Muscle layer of duodenum (tissue), 2 donors: ENCODE data around the gene RASSF5.
A peak's percentile ranks its signal among the peaks of the same experiment; 100 is the strongest.

Experiments
- H3K27ac ChIP-seq: one replicate; pipeline ENCODE4 v1.7.0; 2013; ENCODE audit warnings: mild to moderate bottlenecking, low read length
- H3K27me3 ChIP-seq: one replicate; pipeline ENCODE4 v1.7.0; 2013; ENCODE audit warnings: low read depth, mild to moderate bottlenecking, control low read depth, low read length
- H3K36me3 ChIP-seq, 2 donors: one replicate each; pipeline ENCODE4 v1.7.0; 2013; ENCODE audit warnings: low read length in 2 of 2, control low read depth in 1 of 2, mild to moderate bottlenecking in 1 of 2; ENCODE audit not compliant: insufficient read depth in 2 of 2, control insufficient read depth in 1 of 2
- H3K4me1 ChIP-seq, 2 donors: one replicate each; pipeline ENCODE4 v1.7.0; 2013; ENCODE audit warnings: low read length in 2 of 2, mild to moderate bottlenecking in 2 of 2, control low read depth in 1 of 2, moderate library complexity in 1 of 2; ENCODE audit not compliant: insufficient read depth in 2 of 2, control insufficient read depth in 1 of 2
- H3K4me3 ChIP-seq, 2 donors: one replicate each; pipeline ENCODE4 v1.7.0; 2013; ENCODE audit warnings: low read length in 2 of 2, low read depth in 1 of 2, mild to moderate bottlenecking in 1 of 2
- H3K9me3 ChIP-seq, 2 donors: one replicate each; pipeline ENCODE4 v1.7.0; 2013; ENCODE audit warnings: low read length in 2 of 2, control low read depth in 1 of 2, mild to moderate bottlenecking in 1 of 2; ENCODE audit not compliant: control insufficient read depth in 1 of 2
- donor health status: healthy.

Gene RASSF5

DNA sequence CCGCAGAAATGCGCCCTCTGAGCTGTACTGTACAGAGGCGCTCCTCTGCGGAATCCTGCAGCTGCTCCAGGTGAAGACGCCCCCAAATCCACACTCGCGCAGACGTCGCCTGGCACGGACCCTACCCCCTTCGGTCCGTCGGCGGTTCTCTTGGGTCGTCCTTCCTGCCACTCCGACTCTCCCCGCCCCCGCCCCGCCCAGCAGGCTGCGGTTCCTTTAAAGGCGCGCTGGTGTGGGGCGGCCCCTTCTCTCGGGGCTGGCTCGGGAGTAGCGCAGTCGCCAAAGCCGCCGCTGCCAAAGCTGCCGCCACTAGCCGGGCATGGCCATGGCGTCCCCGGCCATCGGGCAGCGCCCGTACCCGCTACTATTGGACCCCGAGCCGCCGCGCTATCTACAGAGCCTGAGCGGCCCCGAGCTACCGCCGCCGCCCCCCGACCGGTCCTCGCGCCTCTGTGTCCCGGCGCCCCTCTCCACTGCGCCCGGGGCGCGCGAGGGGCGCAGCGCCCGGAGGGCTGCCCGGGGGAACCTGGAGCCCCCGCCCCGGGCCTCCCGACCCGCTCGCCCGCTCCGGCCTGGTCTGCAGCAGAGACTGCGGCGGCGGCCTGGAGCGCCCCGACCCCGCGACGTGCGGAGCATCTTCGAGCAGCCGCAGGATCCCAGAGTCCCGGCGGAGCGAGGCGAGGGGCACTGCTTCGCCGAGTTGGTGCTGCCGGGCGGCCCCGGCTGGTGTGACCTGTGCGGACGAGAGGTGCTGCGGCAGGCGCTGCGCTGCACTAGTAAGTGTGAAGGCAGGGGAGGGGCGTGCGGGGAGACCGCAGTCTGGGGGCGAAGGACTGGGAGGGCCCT is at the start of gene RASSF5:
Gene RASSF5, plus strand, starts transcription at position 248 of the 846 bp plus-strand sequence. Its CDS starts 72 bp downstream, at position 320.
- H3K27me3 ChIP-seq = peaks cover 5% of the 10 kb centered on the region
- H3K4me1 ChIP-seq = peaks cover 0 to 30% of the 10 kb centered on the region in 2 donors
- H3K27ac ChIP-seq = no peak within 1 kb of the TSS

DNA sequence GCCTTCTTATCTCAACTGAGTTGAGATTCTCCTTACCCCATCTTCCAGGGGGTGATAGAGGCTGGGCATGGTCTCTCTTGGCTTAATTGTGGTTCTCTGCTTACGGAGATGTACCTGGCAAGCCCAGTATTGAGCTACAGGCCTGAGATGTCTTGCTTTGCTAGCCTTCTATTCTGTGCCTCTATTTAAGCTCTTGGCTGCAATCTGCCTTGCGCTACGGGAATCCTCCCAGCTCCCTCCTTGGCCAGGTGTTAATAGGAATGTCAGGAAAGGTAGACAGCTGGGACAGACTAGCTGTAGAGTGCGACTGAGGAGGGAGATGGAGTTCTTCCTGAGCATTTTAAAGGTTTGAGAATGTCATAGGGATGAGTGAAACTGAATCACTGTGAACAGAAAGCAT is 47.6 kb upstream of the RASSF5 start:
- peaks cover 12 to 17% of the 10 kb centered on the region in 2 donors for H3K4me1 ChIP-seq
- no peaks in the 10 kb centered on the region for H3K27me3 ChIP-seq
- no peak overlapping the region for H3K4me3 ChIP-seq
- H3K36me3 ChIP-seq = peaks cover 8 to 10% of the 10 kb centered on the region in 2 donors
- no peaks in the 10 kb centered on the region for H3K9me3 ChIP-seq
- H3K27ac ChIP-seq = no peak overlapping the region

More for the DNA sequence above, at the start of gene RASSF5:
- H3K4me3 ChIP-seq = peak within 1 kb of the TSS; percentile 52 to 74
- H3K9me3 ChIP-seq = no peaks in the 10 kb centered on the region
- no peaks in the 10 kb centered on the region for H3K36me3 ChIP-seq

DNA sequence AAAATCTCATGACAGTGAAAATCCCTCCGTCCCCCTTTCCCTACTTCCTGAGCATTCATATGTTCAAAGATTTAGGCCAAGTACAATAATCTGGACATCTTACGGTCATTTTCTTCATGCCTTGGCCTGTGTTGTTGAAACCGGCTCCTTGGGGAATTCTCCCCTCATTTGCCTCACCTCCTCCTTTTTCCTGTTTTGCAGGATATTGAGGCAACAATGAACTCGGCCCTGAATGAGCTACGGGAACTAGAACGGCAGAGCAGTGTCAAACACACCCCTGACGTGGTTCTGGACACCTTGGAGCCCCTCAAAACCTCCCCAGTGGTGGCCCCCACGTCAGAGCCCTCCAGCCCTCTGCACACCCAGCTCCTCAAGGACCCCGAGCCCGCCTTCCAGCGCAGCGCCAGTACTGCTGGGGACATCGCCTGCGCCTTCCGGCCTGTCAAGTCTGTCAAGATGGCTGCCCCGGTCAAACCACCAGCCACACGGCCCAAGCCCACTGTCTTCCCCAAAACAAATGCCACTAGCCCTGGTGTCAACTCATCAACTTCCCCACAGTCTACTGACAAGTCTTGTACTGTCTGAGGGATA is 46.4 kb upstream of the RASSF5 start:
- no peak overlapping the region for H3K27ac ChIP-seq
- H3K27me3 ChIP-seq = no peaks in the 10 kb centered on the region
- peaks cover 7 to 8% of the 10 kb centered on the region in 2 donors for H3K36me3 ChIP-seq
- no peak overlapping the region for H3K4me3 ChIP-seq
- H3K4me1 ChIP-seq = peaks cover 7 to 14% of the 10 kb centered on the region in 2 donors
- H3K9me3 ChIP-seq = no peaks in the 10 kb centered on the region

- Histone ChIP-seq H3K4me3 (no peak overlapping the region), H3K9me3 (no peaks in the 10 kb centered on the region), H3K27ac (no peak overlapping the region), H3K36me3 (peaks cover 7 to 8% of the 10 kb centered on the region in 2 donors), H3K27me3 (no peaks in the 10 kb centered on the region), H3K4me1 (peaks cover 4 to 7% of the 10 kb centered on the region in 2 donors)
Observed at GRCh38 chr1:206461602-206462455, 45.5 kb upstream of the RASSF5 start.

DNA sequence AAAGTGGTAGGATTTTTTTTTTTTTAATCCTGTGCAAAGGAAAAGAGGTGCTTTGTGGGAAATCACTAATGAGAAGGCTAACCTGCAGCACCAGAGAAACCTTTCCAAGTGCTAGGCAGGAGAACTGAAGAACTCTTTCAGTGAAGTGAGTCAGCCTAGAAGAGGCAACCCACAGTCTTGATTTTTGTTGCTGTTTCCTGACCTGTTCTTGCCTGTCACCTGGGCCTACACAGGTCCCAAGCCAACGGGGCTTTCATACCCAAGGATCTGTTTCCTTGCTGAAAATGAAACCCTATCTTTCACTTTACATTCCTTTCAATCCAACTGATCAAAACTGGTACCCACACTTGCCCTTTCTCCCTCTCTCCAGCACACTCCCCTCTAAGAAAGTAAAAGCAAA is 44.2 kb upstream of the RASSF5 start:
- no peaks in the 10 kb centered on the region for H3K27me3 ChIP-seq
- H3K4me1 ChIP-seq = no peaks in the 10 kb centered on the region
- H3K27ac ChIP-seq = no peak overlapping the region
- H3K9me3 ChIP-seq = no peaks in the 10 kb centered on the region
- no peak overlapping the region for H3K4me3 ChIP-seq
- peaks cover 7 to 8% of the 10 kb centered on the region in 2 donors for H3K36me3 ChIP-seq

DNA sequence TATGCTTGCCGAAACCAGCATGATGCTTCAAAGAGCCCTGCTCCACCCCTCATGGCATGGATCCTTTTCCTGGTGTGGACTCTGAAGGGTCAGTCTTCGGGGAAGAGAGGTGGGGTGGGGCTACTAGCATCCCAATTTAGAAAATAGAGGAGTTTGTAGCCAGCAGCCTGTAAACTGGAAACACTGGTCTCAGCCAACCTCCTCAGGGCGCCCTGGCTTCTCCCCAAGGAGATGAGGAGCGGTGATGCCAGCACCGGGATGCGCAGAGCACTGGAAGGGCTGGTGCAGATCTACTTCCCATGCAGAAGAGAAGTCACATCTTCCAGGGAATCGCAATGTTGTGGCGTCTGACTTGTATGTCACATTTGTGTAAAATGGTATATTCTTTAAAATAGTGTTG is 43.4 kb upstream of the RASSF5 start:
- H3K4me1 ChIP-seq = no peaks in the 10 kb centered on the region
- no peaks in the 10 kb centered on the region for H3K9me3 ChIP-seq
- no peak overlapping the region for H3K4me3 ChIP-seq
- no peaks in the 10 kb centered on the region for H3K27me3 ChIP-seq
- no peak overlapping the region for H3K27ac ChIP-seq
- peaks cover 1 to 7% of the 10 kb centered on the region in 2 donors for H3K36me3 ChIP-seq

- H3K27ac ChIP-seq = no peak overlapping the region
- H3K36me3 ChIP-seq = peaks cover 0 to 6% of the 10 kb centered on the region in 2 donors
- H3K9me3 ChIP-seq = no peaks in the 10 kb centered on the region
- peaks cover 0 to 2% of the 10 kb centered on the region in 2 donors for H3K4me1 ChIP-seq
- H3K4me3 ChIP-seq = no peak overlapping the region
- no peaks in the 10 kb centered on the region for H3K27me3 ChIP-seq
Observed at GRCh38 chr1:206464456-206464964, 42.8 kb upstream of the RASSF5 start.

GRCh38 chr1:206465951-206466350 is 41.4 kb upstream of the RASSF5 start:
- Histone ChIP-seq H3K4me1 (peaks cover 8 to 13% of the 10 kb centered on the region in 2 donors), H3K27ac (no peak overlapping the region)

DNA sequence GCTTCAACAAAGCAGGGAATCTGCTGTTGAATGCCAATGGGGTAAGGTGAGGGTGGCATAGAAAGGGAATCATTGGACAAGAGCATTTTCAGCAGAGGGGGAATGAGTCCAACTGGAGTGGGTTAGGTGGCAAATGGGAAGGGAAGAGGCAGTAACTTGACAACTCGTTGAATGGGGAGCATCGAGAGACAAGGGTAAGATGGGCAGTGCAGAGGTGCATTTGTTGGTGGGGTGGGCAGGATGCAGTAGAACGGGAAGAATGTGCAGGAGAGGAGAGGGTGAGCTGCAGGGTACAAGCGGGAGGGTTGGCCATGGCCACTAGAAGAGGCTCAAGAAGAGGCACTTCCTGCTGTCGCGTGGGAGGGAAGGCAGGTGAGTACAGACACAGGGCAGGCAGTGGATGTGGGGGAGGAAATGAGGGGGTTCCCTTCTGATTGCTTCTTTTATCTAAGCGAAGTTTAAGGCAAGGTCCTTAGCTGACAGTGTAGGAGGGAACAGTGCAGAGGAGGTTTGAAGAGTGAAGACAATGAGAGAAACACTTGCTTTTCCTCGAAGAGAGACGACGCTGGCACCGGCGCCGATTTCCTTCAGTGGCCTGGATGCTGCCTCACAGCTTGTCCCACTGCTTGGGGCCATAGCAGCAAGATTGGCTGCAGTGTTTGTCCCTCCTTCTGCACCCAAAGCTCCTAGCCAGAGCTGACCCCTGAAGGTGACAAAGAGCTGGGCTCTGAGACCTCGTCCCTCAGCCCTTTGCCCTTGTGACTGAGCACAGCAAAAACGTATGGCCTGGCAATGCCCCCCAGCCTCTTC is 40.3 kb upstream of the RASSF5 start:
- Histone ChIP-seq H3K9me3 (no peaks in the 10 kb centered on the region), H3K27ac (no peak overlapping the region), H3K4me3 (no peak overlapping the region), H3K27me3 (no peaks in the 10 kb centered on the region), H3K4me1 (peaks cover 8 to 20% of the 10 kb centered on the region in 2 donors), H3K36me3 (no peaks in the 10 kb centered on the region)

More at GRCh38 chr1:206465951-206466350, 41.4 kb upstream of the RASSF5 start:
- Histone ChIP-seq H3K4me3 (no peak overlapping the region), H3K36me3 (no peaks in the 10 kb centered on the region), H3K27me3 (no peaks in the 10 kb centered on the region), H3K9me3 (no peaks in the 10 kb centered on the region)

- H3K4me1 ChIP-seq = peaks cover 8 to 20% of the 10 kb centered on the region in 2 donors
- no peak overlapping the region for H3K4me3 ChIP-seq
- H3K27ac ChIP-seq = no peak overlapping the region
- no peaks in the 10 kb centered on the region for H3K9me3 ChIP-seq
- H3K27me3 ChIP-seq = no peaks in the 10 kb centered on the region
- no peaks in the 10 kb centered on the region for H3K36me3 ChIP-seq
Observed at GRCh38 chr1:206467915-206468314, 39.4 kb upstream of the RASSF5 start.
